ENCODE results near the gene BUD23.

DNA sequence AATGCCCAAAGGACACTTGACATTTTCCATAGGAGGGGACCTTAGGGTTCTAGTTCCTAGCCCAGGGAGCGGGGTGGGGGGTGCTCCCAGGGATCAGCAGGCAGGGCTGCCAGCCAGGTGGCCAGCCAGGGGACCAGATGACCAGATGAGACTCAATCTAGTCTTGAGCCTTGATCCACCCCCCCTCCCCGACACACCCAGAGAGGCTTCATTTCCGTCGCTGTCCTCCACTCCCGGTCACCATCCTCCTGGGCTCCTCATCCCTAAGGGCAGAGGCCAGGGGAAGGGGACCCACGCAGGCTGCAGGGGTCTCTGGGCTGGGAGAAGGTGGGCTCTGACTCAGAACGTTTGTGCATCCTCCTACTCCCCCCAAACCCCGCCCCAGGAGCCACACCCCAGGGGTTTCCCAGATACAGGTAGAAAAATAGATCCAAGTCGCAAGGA is 35.1 kb downstream of the BUD23 start:
- TF ChIP-seq, protein P1, sequence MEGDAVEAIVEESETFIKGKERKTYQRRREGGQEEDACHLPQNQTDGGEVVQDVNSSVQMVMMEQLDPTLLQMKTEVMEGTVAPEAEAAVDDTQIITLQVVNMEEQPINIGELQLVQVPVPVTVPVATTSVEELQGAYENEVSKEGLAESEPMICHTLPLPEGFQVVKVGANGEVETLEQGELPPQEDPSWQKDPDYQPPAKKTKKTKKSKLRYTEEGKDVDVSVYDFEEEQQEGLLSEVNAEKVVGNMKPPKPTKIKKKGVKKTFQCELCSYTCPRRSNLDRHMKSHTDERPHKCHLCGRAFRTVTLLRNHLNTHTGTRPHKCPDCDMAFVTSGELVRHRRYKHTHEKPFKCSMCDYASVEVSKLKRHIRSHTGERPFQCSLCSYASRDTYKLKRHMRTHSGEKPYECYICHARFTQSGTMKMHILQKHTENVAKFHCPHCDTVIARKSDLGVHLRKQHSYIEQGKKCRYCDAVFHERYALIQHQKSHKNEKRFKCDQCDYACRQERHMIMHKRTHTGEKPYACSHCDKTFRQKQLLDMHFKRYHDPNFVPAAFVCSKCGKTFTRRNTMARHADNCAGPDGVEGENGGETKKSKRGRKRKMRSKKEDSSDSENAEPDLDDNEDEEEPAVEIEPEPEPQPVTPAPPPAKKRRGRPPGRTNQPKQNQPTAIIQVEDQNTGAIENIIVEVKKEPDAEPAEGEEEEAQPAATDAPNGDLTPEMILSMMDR (IDR thresholded peaks at IDR 0.05; ENCODE audit: extremely low read depth in 1 of 2, insufficient read depth in 1 of 2, low read depth in 1 of 2, low read length in 2 of 2) = no peak
- no peak for TF ChIP-seq EZH2 (IDR thresholded peaks at IDR 0.05; ENCODE audit: borderline replicate concordance, low read depth, low read length, severe bottlenecking)
- no peak for TF ChIP-seq POLR2A (IDR thresholded peaks at IDR 0.05; ENCODE audit: low read depth, low read length)
- TF ChIP-seq, protein P2, sequence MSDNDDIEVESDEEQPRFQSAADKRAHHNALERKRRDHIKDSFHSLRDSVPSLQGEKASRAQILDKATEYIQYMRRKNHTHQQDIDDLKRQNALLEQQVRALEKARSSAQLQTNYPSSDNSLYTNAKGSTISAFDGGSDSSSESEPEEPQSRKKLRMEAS (IDR thresholded peaks at IDR 0.05; ENCODE audit: insufficient read depth, insufficient read length) = no peak

Measured in endothelial cell of umbilical vein (primary cell).